HEK293 (cell line): ENCODE data around the gene ARHGEF11.
A peak's percentile ranks its signal among the peaks of the same experiment; 100 is the strongest.

Experiments
- CTCF ChIA-PET: fragments of 350-600 bp; formaldehyde crosslinking; extraction: SDS; loops from one replicate; lab custom pipeline; 2021; ENCODE audit warnings: antibody characterized with exemption; lab: Yijun Ruan, JAX
- POLR2A ChIA-PET: fragments of 300-600 bp; formaldehyde crosslinking; extraction: SDS; loops from one replicate; lab custom pipeline; 2020; ENCODE audit warnings: antibody characterized with exemption, inconsistent platforms; lab: Yijun Ruan, JAX
- H3K27ac ChIP-seq: fragments of 200-500 bp; sonication (Bioruptor generic); 2 replicates; pipeline ENCODE4 v1.5.1; 2014; ENCODE audit warnings: low read depth, low read length, control low read depth, inconsistent platforms; ENCODE audit errors: extremely low read depth
- H3K36me3 ChIP-seq, 2 experiments: fragments of 200-500 bp in 1 of 2; sonication (Bioruptor generic) in 1 of 2; 1 replicate in 1 of 2; 2 replicates in 1 of 2; pipeline ENCODE4 v1.5.1; 2014 to 2017; ENCODE audit warnings: inconsistent platforms in 2 of 2, low read length in 2 of 2; ENCODE audit not compliant: control insufficient read depth in 2 of 2, insufficient read depth in 1 of 2
- H3K4me1 ChIP-seq: fragments of 200-500 bp; sonication (Bioruptor generic); 2 replicates; pipeline ENCODE4 v1.5.1; 2014; ENCODE audit warnings: mild to moderate bottlenecking, low read length, inconsistent platforms; ENCODE audit not compliant: control insufficient read depth, insufficient read depth
- H3K4me3 ChIP-seq: 2 replicates; pipeline ENCODE4 v1.5.1; 2011; ENCODE audit warnings: low read depth, mild to moderate bottlenecking, control low read depth, low read length, moderate library complexity
- H3K9me3 ChIP-seq: fragments of 200-500 bp; sonication (Bioruptor generic); 2 replicates; pipeline ENCODE4 v1.5.1; 2014; ENCODE audit warnings: low read depth, low read length, inconsistent platforms; ENCODE audit not compliant: control insufficient read depth, insufficient read depth
- ZBTB20 ChIP-seq: fragments of 450-650 bp; formaldehyde crosslinking; IDR thresholded peaks from 2 replicates; pipeline ENCODE4 v1.5.1; 2016; ENCODE audit warnings: missing biosample characterization, missing genetic modification characterization
- ZNF48 ChIP-seq: fragments of 450-650 bp; formaldehyde crosslinking; IDR thresholded peaks from 2 replicates; pipeline ENCODE4 v1.5.1; 2016; ENCODE audit warnings: missing biosample characterization, missing genetic modification characterization
- ZNF621 ChIP-seq: fragments of 450-650 bp; formaldehyde crosslinking; IDR thresholded peaks from 2 replicates; pipeline ENCODE4 v1.5.1; 2017; ENCODE audit warnings: missing biosample characterization, missing genetic modification characterization
- ZNF76 ChIP-seq: fragments of 450-650 bp; formaldehyde crosslinking; IDR thresholded peaks from 2 replicates; pipeline ENCODE4; 2016; ENCODE audit warnings: low read depth, missing biosample characterization, missing genetic modification characterization, borderline replicate concordance
- TF ChIP-seq, protein P1 (sequence below): fragments of 450-650 bp; formaldehyde crosslinking; IDR thresholded peaks from 2 replicates; pipeline ENCODE4 v1.5.1; 2016; ENCODE audit warnings: missing biosample characterization, missing genetic modification characterization
- TF ChIP-seq, protein P2 (sequence below): fragments of 450-650 bp; formaldehyde crosslinking; optimal IDR thresholded peaks from 2 replicates; pipeline ENCODE3; 2016; ENCODE audit warnings: missing biosample characterization, mild to moderate bottlenecking, missing genetic modification characterization
- TF ChIP-seq, protein P3 (sequence below): fragments of 450-650 bp; formaldehyde crosslinking; IDR thresholded peaks from 2 replicates; pipeline ENCODE4 v1.5.1; 2016; ENCODE audit warnings: missing biosample characterization, missing genetic modification characterization
- TF ChIP-seq, protein P4 (sequence below): fragments of 450-650 bp; formaldehyde crosslinking; IDR thresholded peaks from 2 replicates; pipeline ENCODE4 v1.5.1; 2016; ENCODE audit warnings: missing biosample characterization, missing genetic modification characterization
- TF ChIP-seq, protein P5 (sequence below): fragments of 450-650 bp; formaldehyde crosslinking; IDR thresholded peaks from 2 replicates; pipeline ENCODE4 v1.5.1; 2016; ENCODE audit warnings: missing biosample characterization, missing genetic modification characterization

Gene ARHGEF11

DNA sequence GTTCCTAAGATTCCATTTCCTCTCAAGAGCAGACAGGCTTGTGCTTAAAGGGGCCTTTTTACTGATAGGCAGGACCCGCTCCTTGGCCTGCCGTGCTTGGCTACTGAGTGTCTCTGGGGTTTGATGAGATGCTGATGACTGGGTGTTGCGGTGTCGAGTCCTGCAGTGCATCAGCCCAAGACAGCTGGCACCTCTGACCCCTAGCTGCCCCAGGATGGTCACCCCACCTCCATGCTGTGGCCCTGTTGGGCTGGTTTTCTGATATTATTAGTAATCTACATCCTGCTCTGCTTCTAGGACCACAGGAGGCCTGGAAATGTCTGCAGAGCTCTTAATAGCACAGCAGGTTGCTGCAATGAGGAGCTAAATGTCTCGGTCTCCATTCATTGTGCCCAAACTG lies 96.4 kb downstream of the ARHGEF11 start (continued):
- no peak for TF ChIP-seq ZBTB20 (tag by site-specific recombination)

DNA sequence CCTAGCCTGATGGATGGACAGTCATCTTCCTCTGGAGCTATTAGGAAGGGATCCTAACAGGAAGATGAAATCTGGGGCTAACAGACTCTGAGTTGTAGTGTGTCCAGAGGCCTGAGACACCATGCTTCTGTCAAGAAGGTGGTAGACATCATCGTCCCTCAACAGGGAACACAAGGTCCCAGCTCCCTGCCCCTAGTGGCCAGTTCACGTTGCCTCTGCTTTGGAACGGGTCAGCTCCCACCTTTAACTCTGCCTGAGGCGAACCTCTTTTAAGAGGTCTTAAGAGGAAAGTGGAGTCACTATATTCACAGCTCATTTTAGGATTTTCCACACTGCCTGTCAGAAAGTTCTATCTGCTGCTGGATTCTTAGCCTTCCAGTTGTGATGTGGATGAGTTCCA lies 96.8 kb downstream of the ARHGEF11 start:
- no peaks in the 10 kb centered on the region for H3K9me3 ChIP-seq
- H3K4me3 ChIP-seq = no peak overlapping the region
- no peaks in the 10 kb centered on the region for H3K4me1 ChIP-seq
- no peak overlapping the region for H3K27ac ChIP-seq
- TF ChIP-seq, protein P1, sequence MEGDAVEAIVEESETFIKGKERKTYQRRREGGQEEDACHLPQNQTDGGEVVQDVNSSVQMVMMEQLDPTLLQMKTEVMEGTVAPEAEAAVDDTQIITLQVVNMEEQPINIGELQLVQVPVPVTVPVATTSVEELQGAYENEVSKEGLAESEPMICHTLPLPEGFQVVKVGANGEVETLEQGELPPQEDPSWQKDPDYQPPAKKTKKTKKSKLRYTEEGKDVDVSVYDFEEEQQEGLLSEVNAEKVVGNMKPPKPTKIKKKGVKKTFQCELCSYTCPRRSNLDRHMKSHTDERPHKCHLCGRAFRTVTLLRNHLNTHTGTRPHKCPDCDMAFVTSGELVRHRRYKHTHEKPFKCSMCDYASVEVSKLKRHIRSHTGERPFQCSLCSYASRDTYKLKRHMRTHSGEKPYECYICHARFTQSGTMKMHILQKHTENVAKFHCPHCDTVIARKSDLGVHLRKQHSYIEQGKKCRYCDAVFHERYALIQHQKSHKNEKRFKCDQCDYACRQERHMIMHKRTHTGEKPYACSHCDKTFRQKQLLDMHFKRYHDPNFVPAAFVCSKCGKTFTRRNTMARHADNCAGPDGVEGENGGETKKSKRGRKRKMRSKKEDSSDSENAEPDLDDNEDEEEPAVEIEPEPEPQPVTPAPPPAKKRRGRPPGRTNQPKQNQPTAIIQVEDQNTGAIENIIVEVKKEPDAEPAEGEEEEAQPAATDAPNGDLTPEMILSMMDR (tag by site-specific recombination) = peak; percentile 20; the same call in 1 of the 2 replicates
- TF ChIP-seq, protein P2, sequence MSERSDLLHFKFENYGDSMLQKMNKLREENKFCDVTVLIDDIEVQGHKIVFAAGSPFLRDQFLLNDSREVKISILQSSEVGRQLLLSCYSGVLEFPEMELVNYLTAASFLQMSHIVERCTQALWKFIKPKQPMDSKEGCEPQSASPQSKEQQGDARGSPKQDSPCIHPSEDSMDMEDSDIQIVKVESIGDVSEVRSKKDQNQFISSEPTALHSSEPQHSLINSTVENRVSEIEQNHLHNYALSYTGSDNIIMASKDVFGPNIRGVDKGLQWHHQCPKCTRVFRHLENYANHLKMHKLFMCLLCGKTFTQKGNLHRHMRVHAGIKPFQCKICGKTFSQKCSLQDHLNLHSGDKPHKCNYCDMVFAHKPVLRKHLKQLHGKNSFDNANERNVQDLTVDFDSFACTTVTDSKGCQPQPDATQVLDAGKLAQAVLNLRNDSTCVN (tag by site-specific recombination) = no peak
- TF ChIP-seq, protein P3, sequence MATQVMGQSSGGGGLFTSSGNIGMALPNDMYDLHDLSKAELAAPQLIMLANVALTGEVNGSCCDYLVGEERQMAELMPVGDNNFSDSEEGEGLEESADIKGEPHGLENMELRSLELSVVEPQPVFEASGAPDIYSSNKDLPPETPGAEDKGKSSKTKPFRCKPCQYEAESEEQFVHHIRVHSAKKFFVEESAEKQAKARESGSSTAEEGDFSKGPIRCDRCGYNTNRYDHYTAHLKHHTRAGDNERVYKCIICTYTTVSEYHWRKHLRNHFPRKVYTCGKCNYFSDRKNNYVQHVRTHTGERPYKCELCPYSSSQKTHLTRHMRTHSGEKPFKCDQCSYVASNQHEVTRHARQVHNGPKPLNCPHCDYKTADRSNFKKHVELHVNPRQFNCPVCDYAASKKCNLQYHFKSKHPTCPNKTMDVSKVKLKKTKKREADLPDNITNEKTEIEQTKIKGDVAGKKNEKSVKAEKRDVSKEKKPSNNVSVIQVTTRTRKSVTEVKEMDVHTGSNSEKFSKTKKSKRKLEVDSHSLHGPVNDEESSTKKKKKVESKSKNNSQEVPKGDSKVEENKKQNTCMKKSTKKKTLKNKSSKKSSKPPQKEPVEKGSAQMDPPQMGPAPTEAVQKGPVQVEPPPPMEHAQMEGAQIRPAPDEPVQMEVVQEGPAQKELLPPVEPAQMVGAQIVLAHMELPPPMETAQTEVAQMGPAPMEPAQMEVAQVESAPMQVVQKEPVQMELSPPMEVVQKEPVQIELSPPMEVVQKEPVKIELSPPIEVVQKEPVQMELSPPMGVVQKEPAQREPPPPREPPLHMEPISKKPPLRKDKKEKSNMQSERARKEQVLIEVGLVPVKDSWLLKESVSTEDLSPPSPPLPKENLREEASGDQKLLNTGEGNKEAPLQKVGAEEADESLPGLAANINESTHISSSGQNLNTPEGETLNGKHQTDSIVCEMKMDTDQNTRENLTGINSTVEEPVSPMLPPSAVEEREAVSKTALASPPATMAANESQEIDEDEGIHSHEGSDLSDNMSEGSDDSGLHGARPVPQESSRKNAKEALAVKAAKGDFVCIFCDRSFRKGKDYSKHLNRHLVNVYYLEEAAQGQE (tag by site-specific recombination) = no peak
- H3K36me3 ChIP-seq = peaks cover 7 to 97% of the 10 kb centered on the region in 2 experiments; a peak in 2 of 3 replicates
- ChIA-PET CTCF (interaction anchor here (0.6 to 1.3 kb wide), 7 partner anchors 8 to 125 kb away, joined by 3 to 4 read pairs (median 3); no protein-coding TSS in a partner anchor), POLR2A (no interaction called here)

DNA sequence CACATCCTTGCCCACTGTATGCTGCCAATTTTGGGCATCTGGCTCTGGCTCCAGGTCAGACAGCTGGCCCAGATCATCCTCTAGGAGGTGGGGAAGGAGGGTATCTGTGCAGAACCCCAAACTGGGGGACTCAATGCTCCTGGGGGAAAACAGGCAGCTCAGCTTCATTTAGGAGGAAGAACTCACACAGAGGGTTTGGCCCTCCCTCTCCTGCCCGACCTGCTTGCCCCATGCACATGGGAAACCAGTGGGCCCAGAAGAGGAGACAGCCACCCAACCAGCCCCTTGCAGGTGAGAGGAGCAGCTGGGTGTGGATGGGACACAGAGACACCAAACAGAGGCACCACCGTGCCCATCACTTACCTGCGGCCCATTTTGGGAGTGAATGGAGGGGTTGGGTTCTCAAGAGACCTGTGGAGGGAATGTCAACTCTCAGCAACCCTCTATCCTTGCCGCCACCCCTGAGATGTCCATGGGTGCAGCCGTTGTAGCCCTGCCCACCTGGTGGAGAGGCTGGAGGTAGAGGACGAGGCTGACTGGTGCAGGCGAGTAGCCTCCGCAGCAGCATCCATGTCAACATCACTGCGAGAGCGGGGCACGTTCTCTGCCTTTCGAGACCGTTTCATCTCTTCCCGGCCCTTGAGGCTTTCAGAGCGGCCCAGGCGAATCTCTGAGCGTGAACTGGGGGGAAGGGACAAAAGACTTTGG lies 97.6 kb downstream of the ARHGEF11 start:
- POLR2A ChIA-PET = no interaction called here
- TF ChIP-seq ZNF621 (tag by site-specific recombination) = no peak
- no peak for TF ChIP-seq ZNF48 (tag by site-specific recombination)
- TF ChIP-seq ZNF76 (tag by site-specific recombination) = no peak
- TF ChIP-seq, protein P4, sequence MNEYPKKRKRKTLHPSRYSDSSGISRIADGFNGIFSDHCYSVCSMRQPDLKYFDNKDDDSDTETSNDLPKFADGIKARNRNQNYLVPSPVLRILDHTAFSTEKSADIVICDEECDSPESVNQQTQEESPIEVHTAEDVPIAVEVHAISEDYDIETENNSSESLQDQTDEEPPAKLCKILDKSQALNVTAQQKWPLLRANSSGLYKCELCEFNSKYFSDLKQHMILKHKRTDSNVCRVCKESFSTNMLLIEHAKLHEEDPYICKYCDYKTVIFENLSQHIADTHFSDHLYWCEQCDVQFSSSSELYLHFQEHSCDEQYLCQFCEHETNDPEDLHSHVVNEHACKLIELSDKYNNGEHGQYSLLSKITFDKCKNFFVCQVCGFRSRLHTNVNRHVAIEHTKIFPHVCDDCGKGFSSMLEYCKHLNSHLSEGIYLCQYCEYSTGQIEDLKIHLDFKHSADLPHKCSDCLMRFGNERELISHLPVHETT (tag by site-specific recombination) = no peak
- TF ChIP-seq, protein P5, sequence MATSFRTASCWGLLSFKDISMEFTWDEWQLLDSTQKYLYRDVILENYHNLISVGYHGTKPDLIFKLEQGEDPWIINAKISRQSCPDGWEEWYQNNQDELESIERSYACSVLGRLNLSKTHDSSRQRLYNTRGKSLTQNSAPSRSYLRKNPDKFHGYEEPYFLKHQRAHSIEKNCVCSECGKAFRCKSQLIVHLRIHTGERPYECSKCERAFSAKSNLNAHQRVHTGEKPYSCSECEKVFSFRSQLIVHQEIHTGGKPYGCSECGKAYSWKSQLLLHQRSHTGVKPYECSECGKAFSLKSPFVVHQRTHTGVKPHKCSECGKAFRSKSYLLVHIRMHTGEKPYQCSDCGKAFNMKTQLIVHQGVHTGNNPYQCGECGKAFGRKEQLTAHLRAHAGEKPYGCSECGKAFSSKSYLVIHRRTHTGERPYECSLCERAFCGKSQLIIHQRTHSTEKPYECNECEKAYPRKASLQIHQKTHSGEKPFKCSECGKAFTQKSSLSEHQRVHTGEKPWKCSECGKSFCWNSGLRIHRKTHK (tag by site-specific recombination) = no peak
- TF ChIP-seq, all 188 proteins: peak for 0
- Histone ChIP-seq H3K27ac (no peak overlapping the region), H3K4me3 (no peak overlapping the region), H3K36me3 (peaks cover 7 to 100% of the 10 kb centered on the region in 2 experiments; a peak in 2 of 3 replicates), H3K9me3 (no peaks in the 10 kb centered on the region), H3K4me1 (no peaks in the 10 kb centered on the region)
- CTCF ChIA-PET = interaction anchor here (0.9 to 1.4 kb wide), 3 partner anchors 20 to 126 kb away, joined by 3 to 4 read pairs (median 4); no protein-coding TSS in a partner anchor
